Glutamatergic neuron (in vitro differentiated cells): ENCODE results near the gene RHBDL1. TPM values are rescaled to one million over a fixed set of nuclear protein-coding genes. Genes with fewer than 3 reads are reported as not detected.

Experiments used
- DNase-seq: peaks from one replicate; pipeline ENCODE4 v3.0.0; 2022
- H3K27ac Mint-ChIP-seq: one replicate; pipeline ENCODE4 v1.8.0; 2020; ENCODE audit warnings: mild to moderate bottlenecking, mixed read lengths, inconsistent platforms; ENCODE audit not compliant: unreplicated experiment
- H3K27me3 Mint-ChIP-seq: one replicate; pipeline ENCODE4 v1.8.0; 2020; ENCODE audit warnings: mild to moderate bottlenecking, moderate library complexity, mixed read lengths, inconsistent platforms; ENCODE audit not compliant: unreplicated experiment
- H3K36me3 Mint-ChIP-seq: one replicate; pipeline ENCODE4 v1.8.0; 2020; ENCODE audit warnings: mild to moderate bottlenecking, mixed read lengths, inconsistent platforms; ENCODE audit not compliant: unreplicated experiment
- H3K4me1 Mint-ChIP-seq: one replicate; pipeline ENCODE4 v1.8.0; 2020; ENCODE audit warnings: mild to moderate bottlenecking, low read depth, mixed read lengths, inconsistent platforms; ENCODE audit not compliant: unreplicated experiment
- H3K4me3 Mint-ChIP-seq: one replicate; pipeline ENCODE4 v1.8.0; 2020; ENCODE audit warnings: mild to moderate bottlenecking, mixed read lengths, inconsistent platforms; ENCODE audit not compliant: unreplicated experiment
- H3K9me3 Mint-ChIP-seq: one replicate; pipeline ENCODE4 v1.8.0; 2020; ENCODE audit warnings: mild to moderate bottlenecking, moderate library complexity, mixed read lengths, inconsistent platforms; ENCODE audit not compliant: unreplicated experiment
- CTCF ChIP-seq: fragments of 200-600 bp; sonication (generic); IDR thresholded peaks from one replicate; pipeline ENCODE4 v1.5.0; 2021; ENCODE audit not compliant: partially characterized antibody, unreplicated experiment
- total RNA-seq: library from RNA; stranded (reverse); fragmentation: NEBNext Ultra II Directional; extraction: Animal tissue kit (Norgen Biotek cat#: 25700); gene quantifications from one replicate; pipeline ENCODE4 v1.2.1, GENCODE V29; 2021; ENCODE audit not compliant: unreplicated experiment

Gene RHBDL1
- total RNA-seq, 1 donor from 2014 or later: 8.2 TPM

GRCh38 chr16:647173-647902 is 28.1 kb upstream of the RHBDL1 start:
- H3K27ac Mint-ChIP-seq: no peak overlapping the region
- no peaks in the 10 kb centered on the region for H3K27me3 Mint-ChIP-seq
- DNase-seq: no peak
- peaks cover 3% of the 10 kb centered on the region for H3K9me3 Mint-ChIP-seq
- H3K4me1 Mint-ChIP-seq: no peaks in the 10 kb centered on the region
- TF ChIP-seq CTCF: no peak
- H3K36me3 Mint-ChIP-seq: no peaks in the 10 kb centered on the region
- no peak overlapping the region for H3K4me3 Mint-ChIP-seq

GRCh38 chr16:648071-648780 is 27.2 kb upstream of the RHBDL1 start:
- H3K27ac Mint-ChIP-seq: no peak overlapping the region

GRCh38 chr16:648781-649589 is 26.5 kb upstream of the RHBDL1 start, which contains the start of gene WDR90:
WDR90 (plus strand) TSS chr16:649365; CDS start chr16:649417, 52 bp downstream.
- H3K27me3 Mint-ChIP-seq: no peaks in the 10 kb centered on the region
- no peaks in the 10 kb centered on the region for H3K36me3 Mint-ChIP-seq
- peak within 1 kb of the TSS; percentile 75 for H3K4me3 Mint-ChIP-seq
- H3K9me3 Mint-ChIP-seq: peaks cover 2% of the 10 kb centered on the region
- H3K27ac Mint-ChIP-seq: no peak within 1 kb of the TSS
- TF ChIP-seq CTCF: no peak
- DNase-seq: peak; percentile 95
- no peaks in the 10 kb centered on the region for H3K4me1 Mint-ChIP-seq

More at GRCh38 chr16:648071-648780, 27.2 kb upstream of the RHBDL1 start:
- H3K9me3 Mint-ChIP-seq: peaks cover 3% of the 10 kb centered on the region
- peak overlapping the region; percentile 75 for H3K4me3 Mint-ChIP-seq
- no peaks in the 10 kb centered on the region for H3K36me3 Mint-ChIP-seq
- no peaks in the 10 kb centered on the region for H3K4me1 Mint-ChIP-seq
- H3K27me3 Mint-ChIP-seq: no peaks in the 10 kb centered on the region
- no peak for TF ChIP-seq CTCF
- DNase-seq: no peak

- TF ChIP-seq CTCF: no peak
- H3K4me3 Mint-ChIP-seq: peak overlapping the region; percentile 69
- H3K4me1 Mint-ChIP-seq: no peaks in the 10 kb centered on the region
- no peaks in the 10 kb centered on the region for H3K9me3 Mint-ChIP-seq
- H3K27me3 Mint-ChIP-seq: no peaks in the 10 kb centered on the region
- H3K27ac Mint-ChIP-seq: no peak overlapping the region
- no peak for DNase-seq
- no peaks in the 10 kb centered on the region for H3K36me3 Mint-ChIP-seq
Measured at GRCh38 chr16:649631-650030, 25.8 kb upstream of the RHBDL1 start.
